ENCODE results near the gene NAA16.

Gene NAA16

GRCh38 chr13:41365631-41366030, 54.6 kb downstream of the NAA16 start:
- no peak for TF ChIP-seq CTCF (IDR thresholded peaks at IDR 0.05; ENCODE audit: insufficient read depth, low read length, poor library complexity, severe bottlenecking)
- no peak for DNase-seq (ENCODE audit: extremely low read depth, insufficient read length)
- Histone ChIP-seq H3K4me3 (replicated peaks; ENCODE audit: low read depth, low read length) (no peak overlapping the region), H3K36me3 (ENCODE audit: control insufficient read depth, insufficient read depth, low read length) (peaks cover 7% of the 10 kb centered on the region), H3K27me3 (replicated peaks; ENCODE audit: control insufficient read depth, insufficient read depth, low read length) (no peaks in the 10 kb centered on the region)

GRCh38 chr13:41370736-41371135, 59.7 kb downstream of the NAA16 start:
- TF ChIP-seq CTCF (IDR thresholded peaks at IDR 0.05; ENCODE audit: insufficient read depth, low read length, poor library complexity, severe bottlenecking): no peak
- no peak for DNase-seq (ENCODE audit: extremely low read depth, insufficient read length)
- H3K4me3 ChIP-seq (replicated peaks; ENCODE audit: low read depth, low read length): no peak overlapping the region
- peaks cover 3% of the 10 kb centered on the region; the same call in 1 of the 2 replicates for H3K36me3 ChIP-seq (ENCODE audit: control insufficient read depth, insufficient read depth, low read length)
- no peaks in the 10 kb centered on the region for H3K27me3 ChIP-seq (replicated peaks; ENCODE audit: control insufficient read depth, insufficient read depth, low read length)

DNA sequence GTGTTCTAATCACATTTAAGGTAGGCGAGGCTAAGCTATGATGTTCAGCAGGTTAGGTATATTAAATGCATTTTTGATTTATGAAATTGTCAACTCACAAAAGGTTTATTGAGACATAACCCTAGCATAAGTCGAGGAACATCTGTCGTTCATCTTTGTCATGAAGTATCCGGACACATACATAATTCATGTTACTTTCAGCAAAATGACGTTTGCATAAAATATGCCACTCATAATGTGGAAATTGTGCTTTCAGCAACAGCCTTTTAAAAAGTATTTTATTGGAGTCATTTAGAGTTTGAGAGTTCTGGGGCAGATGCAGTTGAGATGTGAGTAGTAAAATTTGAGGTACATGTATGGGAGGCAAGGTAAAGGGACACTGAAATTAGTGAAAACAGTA, 66.4 kb downstream of the NAA16 start:
- TF ChIP-seq CTCF (IDR thresholded peaks at IDR 0.05; ENCODE audit: insufficient read depth, low read length, poor library complexity, severe bottlenecking): no peak
- no peaks in the 10 kb centered on the region; the same call in 1 of the 2 replicates for H3K36me3 ChIP-seq (ENCODE audit: control insufficient read depth, insufficient read depth, low read length)
- no peaks in the 10 kb centered on the region for H3K27me3 ChIP-seq (replicated peaks; ENCODE audit: control insufficient read depth, insufficient read depth, low read length)
- no peak overlapping the region for H3K4me3 ChIP-seq (replicated peaks; ENCODE audit: low read depth, low read length)
- no peak for DNase-seq (ENCODE audit: extremely low read depth, insufficient read length)

- no peak for TF ChIP-seq CTCF (IDR thresholded peaks at IDR 0.05; ENCODE audit: insufficient read depth, low read length, poor library complexity, severe bottlenecking)
- no peak overlapping the region for H3K4me3 ChIP-seq (replicated peaks; ENCODE audit: low read depth, low read length)
- DNase-seq (ENCODE audit: extremely low read depth, insufficient read length): no peak
- H3K36me3 ChIP-seq (ENCODE audit: control insufficient read depth, insufficient read depth, low read length): no peaks in the 10 kb centered on the region
- no peaks in the 10 kb centered on the region for H3K27me3 ChIP-seq (replicated peaks; ENCODE audit: control insufficient read depth, insufficient read depth, low read length)
Observed at GRCh38 chr13:41382431-41382830, 71.4 kb downstream of the NAA16 start.

- H3K36me3 ChIP-seq (ENCODE audit: control insufficient read depth, insufficient read depth, low read length): no peaks in the 10 kb centered on the region
- no peak overlapping the region for H3K4me3 ChIP-seq (replicated peaks; ENCODE audit: low read depth, low read length)
- no peak for TF ChIP-seq CTCF (IDR thresholded peaks at IDR 0.05; ENCODE audit: insufficient read depth, low read length, poor library complexity, severe bottlenecking)
- no peak for DNase-seq (ENCODE audit: extremely low read depth, insufficient read length)
- no peaks in the 10 kb centered on the region for H3K27me3 ChIP-seq (replicated peaks; ENCODE audit: control insufficient read depth, insufficient read depth, low read length)
Observed at GRCh38 chr13:41383386-41383785, 72.3 kb downstream of the NAA16 start.

Measured in GM06990 (cell line).